GM23248 (cell line): Measurements from ENCODE around the gene ATP6V0D1. TPM values are rescaled to one million over a fixed set of nuclear protein-coding genes. Genes with fewer than 3 reads are reported as not detected.

Experiments
- DNase-seq: peaks from one replicate; pipeline ENCODE4 v3.0.0-alpha.2; 2015
- H2AFZ ChIP-seq: fragments of 200-600 bp; sonication (generic); 2 replicates; pipeline ENCODE4 v1.6.1; 2016; ENCODE audit warnings: antibody characterized with exemption
- H3F3A ChIP-seq: fragments of 200-600 bp; sonication (generic); 2 replicates; pipeline ENCODE4 v1.6.1; 2016; ENCODE audit warnings: mild to moderate bottlenecking, antibody characterized with exemption, mixed run types; ENCODE audit not compliant: insufficient read depth
- H3K27ac ChIP-seq: fragments of 200-600 bp; sonication (generic); 2 replicates; pipeline ENCODE4 v1.5.1; 2016; ENCODE audit warnings: mild to moderate bottlenecking
- H3K27me3 ChIP-seq: fragments of 200-600 bp; sonication (generic); replicated peaks from 2 replicates; pipeline ENCODE4 v1.6.1; 2016; ENCODE audit warnings: mild to moderate bottlenecking; ENCODE audit not compliant: insufficient read depth
- H3K36me3 ChIP-seq: fragments of 200-600 bp; sonication (generic); 2 replicates; pipeline ENCODE4 v1.6.1; 2016; ENCODE audit warnings: low read depth, mild to moderate bottlenecking
- H3K4me1 ChIP-seq: fragments of 200-600 bp; sonication (generic); 2 replicates; pipeline ENCODE4 v1.6.1; 2016; ENCODE audit warnings: mild to moderate bottlenecking; ENCODE audit not compliant: insufficient read depth
- H3K4me2 ChIP-seq: fragments of 200-600 bp; sonication (generic); one replicate; pipeline ENCODE4 v1.6.1; 2016; ENCODE audit warnings: mild to moderate bottlenecking; ENCODE audit not compliant: unreplicated experiment
- H3K4me3 ChIP-seq: fragments of 200-600 bp; sonication (generic); 2 replicates; pipeline ENCODE4 v1.5.1; 2016; ENCODE audit warnings: mild to moderate bottlenecking
- H3K79me2 ChIP-seq: fragments of 200-600 bp; sonication (generic); 2 replicates; pipeline ENCODE4 v1.6.1; 2016; ENCODE audit warnings: mild to moderate bottlenecking; ENCODE audit not compliant: insufficient read depth
- H3K9ac ChIP-seq: fragments of 200-600 bp; sonication (generic); 2 replicates; pipeline ENCODE4 v1.6.1; 2016; ENCODE audit warnings: mild to moderate bottlenecking
- H3K9me2 ChIP-seq: fragments of 200-600 bp; sonication (generic); 2 replicates; pipeline ENCODE4 v1.6.1; 2016; ENCODE audit warnings: mixed run types, mild to moderate bottlenecking, moderate library complexity; ENCODE audit not compliant: insufficient read depth
- H3K9me3 ChIP-seq: fragments of 200-600 bp; sonication (generic); one replicate; pipeline ENCODE4 v1.6.1; 2017; ENCODE audit warnings: low read depth
- H4K20me1 ChIP-seq: fragments of 200-600 bp; sonication (generic); 2 replicates; pipeline ENCODE4 v1.6.0; 2016; ENCODE audit not compliant: insufficient read depth
- EZH2 ChIP-seq: fragments of 200-600 bp; sonication (generic); IDR thresholded peaks from 2 replicates; pipeline ENCODE4 v1.6.1; 2018; ENCODE audit warnings: antibody characterized with exemption, mild to moderate bottlenecking; ENCODE audit not compliant: insufficient read depth, poor library complexity, severe bottlenecking
- EZH2phosphoT487 ChIP-seq: fragments of 200-600 bp; sonication (generic); IDR thresholded peaks from 2 replicates; pipeline ENCODE4 v1.6.1; 2018; ENCODE audit warnings: antibody characterized with exemption, moderate library complexity, mild to moderate bottlenecking, low read depth; ENCODE audit not compliant: insufficient read depth
- WGBS, 2 experiments: methylation state at CpG; one replicate each; pipeline ENCODE4 v1.1.6; 2015 to 2017; ENCODE audit warnings: low lambda C conversion rate in 2 of 2, low coverage in 1 of 2; ENCODE audit errors: missing lambda C conversion rate in 2 of 2; 5-methylcytosine and 5-hydroxymethylcytosine counted together
- in situ Hi-C: fragments of 300-500 bp; cut with MboI; formaldehyde crosslinking; loops from 2 replicates; pipeline ENCODE4 v1.15.0; 2020
- polyA plus RNA-seq: library from polyadenylated mRNA; unstranded; fragments of >200 nt; fragmentation: Nextera tagmentation; extraction: Ambion mirVana; gene quantifications from 2 replicates; pipeline ENCODE4 v1.2.1, GENCODE V29; 2016
- total RNA-seq: library from RNA; depleted of rRNA; stranded (reverse); fragments of >200 nt; shearing (Covaris generic); gene quantifications from 2 replicates; pipeline ENCODE4 v1.2.3, GENCODE V29; 2014

Gene ATP6V0D1
- total and polyA plus RNA-seq, 2 experiments from 2014 or later: 135 to 166 TPM

DNA sequence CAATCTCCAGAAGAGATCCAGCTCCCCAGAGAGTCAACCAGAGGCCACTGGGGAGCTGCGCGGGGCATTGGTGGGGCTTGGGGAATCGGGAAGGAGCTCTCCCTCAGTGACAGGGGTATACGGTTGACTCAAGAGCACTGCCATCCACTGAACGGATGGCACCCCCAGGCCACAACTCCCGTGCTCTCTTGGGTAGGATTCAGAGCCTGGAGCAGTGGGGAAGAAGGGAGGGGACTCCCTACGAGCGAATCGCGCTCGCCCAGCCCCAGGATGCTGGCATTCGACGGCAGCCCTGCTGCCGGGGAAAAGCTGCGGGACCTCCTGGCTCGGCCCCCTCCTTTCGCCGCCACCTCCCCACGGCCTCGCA lies 87.2 kb downstream of the ATP6V0D1 start:
- peak overlapping the region; percentile 69 for H3K9ac ChIP-seq
- H3K27me3 ChIP-seq: no peaks in the 10 kb centered on the region
- DNase-seq: no peak
- H2AFZ ChIP-seq: peak overlapping the region; percentile 64
- 11 to 17% methylated on average over 18 of the region's 20 CpGs for WGBS, 2 experiments
- no peak for TF ChIP-seq EZH2phosphoT487
- TF ChIP-seq EZH2: no peak
- H3K4me3 ChIP-seq: peak overlapping the region; percentile 54
- H3K4me1 ChIP-seq: peaks cover 6% of the 10 kb centered on the region; the same call in 1 of the 2 replicates
- H3K79me2 ChIP-seq: no peaks in the 10 kb centered on the region
- no peaks in the 10 kb centered on the region for H3F3A ChIP-seq
- peak overlapping the region; percentile 61 for H3K4me2 ChIP-seq
- H3K36me3 ChIP-seq: no peaks in the 10 kb centered on the region
- H4K20me1 ChIP-seq: no peaks in the 10 kb centered on the region
- H3K9me2 ChIP-seq: no peaks in the 10 kb centered on the region
- no peaks in the 10 kb centered on the region for H3K9me3 ChIP-seq
- in situ Hi-C loops: no loop called here
- H3K27ac ChIP-seq: no peak overlapping the region

DNA sequence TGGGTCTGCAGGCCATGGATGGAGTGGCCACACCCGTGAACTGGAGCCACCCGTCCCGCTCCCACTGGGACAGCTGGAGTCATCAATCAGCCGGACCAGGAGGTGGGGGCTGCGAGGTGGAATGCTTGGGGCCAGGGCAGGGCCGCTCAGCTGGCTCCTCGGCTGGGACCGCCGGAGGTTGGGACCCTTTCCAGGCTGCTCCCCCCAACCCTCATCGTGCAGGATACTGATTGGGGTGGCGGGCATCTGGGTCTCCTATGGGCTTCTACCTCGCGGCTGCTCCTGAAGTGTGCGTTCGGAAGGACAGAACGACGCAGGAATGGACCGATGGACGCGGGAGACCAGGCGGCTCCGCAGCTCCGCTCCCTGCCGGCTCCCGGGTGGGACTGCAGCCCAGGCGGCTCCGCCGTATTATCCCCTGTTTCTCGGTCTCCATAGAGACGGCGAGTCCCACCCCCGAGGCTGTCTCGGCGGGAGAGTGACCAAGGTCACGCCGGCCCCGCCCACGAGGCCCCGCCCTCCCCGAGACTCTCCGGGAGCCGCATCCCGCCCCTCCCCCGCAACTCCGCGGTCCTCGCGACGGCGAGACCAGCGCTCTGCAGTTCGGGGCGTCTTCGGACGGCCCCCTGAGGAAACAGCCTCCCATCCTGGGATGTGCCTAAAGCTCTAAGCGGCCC lies 87.7 kb downstream of the ATP6V0D1 start, which contains the start of gene TPPP3:
TPPP3 (minus strand) TSS at position 388 of the 677 bp plus-strand sequence. CDS start 2,387 bp downstream, outside the sequence.
- Histone ChIP-seq H2AFZ (peak within 1 kb of the TSS; percentile 64), H4K20me1 (no peaks in the 10 kb centered on the region), H3K79me2 (no peaks in the 10 kb centered on the region), H3K9me3 (no peaks in the 10 kb centered on the region), H3F3A (no peaks in the 10 kb centered on the region), H3K4me3 (peak within 1 kb of the TSS; percentile 54), H3K27me3 (no peaks in the 10 kb centered on the region), H3K4me1 (peaks cover 6% of the 10 kb centered on the region; the same call in 1 of the 2 replicates), H3K9me2 (no peaks in the 10 kb centered on the region), H3K9ac (peak within 1 kb of the TSS; percentile 69), H3K27ac (no peak within 1 kb of the TSS), H3K36me3 (no peaks in the 10 kb centered on the region), H3K4me2 (peak within 1 kb of the TSS; percentile 61)
- DNase-seq: peak; percentile 91
- 3 to 6% methylated on average over 39 to 48 of the region's 56 CpGs for WGBS, 2 experiments
- in situ Hi-C loops: no loop called here
- TF ChIP-seq EZH2phosphoT487 (no peak), EZH2 (no peak)

DNA sequence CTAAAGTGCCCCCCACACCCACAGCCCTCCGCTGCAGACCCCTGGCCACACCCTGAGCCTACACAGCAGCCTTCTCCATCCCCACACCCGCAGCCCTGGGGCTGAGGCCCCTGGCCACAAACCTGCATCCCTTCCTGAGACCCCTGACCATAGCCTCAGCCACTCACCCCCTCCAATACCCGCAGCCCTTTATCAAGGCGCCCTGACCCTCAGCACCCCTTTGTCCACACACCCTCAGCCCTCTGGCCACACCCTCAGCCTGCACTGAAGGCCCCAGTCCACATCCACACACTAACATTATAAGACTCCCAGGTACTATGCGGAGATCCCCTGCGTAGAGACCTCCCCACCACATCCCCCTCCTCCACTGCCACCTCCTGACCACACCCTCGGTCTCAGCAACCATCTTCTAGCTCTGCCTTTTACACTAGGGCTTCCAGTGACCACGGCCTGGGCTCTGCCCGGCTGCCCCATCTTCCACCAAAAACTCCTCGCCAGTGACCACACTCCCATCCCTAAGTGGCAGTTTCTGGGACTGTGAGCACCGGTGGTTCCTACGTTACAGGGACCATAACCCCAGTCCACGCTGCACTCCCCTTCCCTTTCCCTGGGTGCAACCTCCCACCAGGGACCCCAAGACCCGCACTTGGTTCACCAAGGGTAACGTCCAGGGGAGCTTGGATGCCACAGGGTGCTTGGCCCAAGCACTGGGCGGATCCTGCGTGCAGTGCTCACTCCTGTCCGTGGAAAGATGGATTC lies 88.5 kb downstream of the ATP6V0D1 start:
- H3K27ac ChIP-seq: no peak overlapping the region
- TF ChIP-seq EZH2phosphoT487 (no peak), EZH2 (no peak)
- DNase-seq: no peak

DNA sequence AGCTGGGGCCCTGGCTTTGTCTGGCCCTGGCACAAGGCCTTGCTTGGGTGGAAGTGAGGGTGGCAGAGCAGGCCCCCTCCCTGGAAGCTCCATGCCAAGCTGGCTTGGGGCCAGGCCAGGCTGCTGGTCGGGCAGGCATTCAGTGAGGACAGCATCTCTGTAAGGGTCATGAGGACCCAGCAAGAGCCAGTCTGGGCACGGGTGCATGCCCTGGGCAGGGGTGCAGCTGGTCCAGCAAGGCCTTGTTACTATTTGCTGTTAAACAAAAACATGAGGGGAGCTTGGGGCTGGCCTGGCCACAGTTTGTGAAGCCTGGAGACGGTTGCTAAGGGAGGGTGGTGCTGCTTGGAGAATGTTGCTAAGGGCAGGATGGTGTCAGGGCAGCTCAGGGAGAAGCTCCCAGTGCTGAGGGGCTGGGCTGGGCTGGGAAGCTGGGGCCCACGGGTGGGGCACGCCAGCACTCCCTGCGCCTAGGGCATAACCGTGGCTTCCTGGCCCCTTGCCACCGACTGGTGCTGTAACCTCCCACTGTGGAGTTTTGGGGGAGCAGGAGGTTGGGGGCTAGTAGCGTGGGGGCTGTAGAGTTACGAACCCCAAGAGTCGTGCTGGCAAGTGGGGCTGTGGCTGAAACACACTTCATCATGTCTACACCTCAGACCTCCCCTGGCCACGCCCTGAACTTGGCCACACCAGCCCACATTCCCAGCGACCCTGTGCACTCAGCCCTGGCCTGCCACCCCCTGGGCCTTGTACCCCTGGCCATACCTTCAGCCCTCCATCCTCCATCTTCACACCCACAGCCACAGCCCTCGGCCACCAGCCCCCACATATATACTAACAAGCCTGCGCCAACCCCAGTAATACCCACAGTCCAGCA lies 89.3 kb downstream of the ATP6V0D1 start:
- Histone ChIP-seq H3K4me1 (peaks cover 3% of the 10 kb centered on the region; the same call in 1 of the 2 replicates), H3K27ac (no peak overlapping the region), H3K79me2 (no peaks in the 10 kb centered on the region), H3K9me3 (no peaks in the 10 kb centered on the region), H3F3A (no peaks in the 10 kb centered on the region), H2AFZ (no peak overlapping the region), H3K9me2 (no peaks in the 10 kb centered on the region), H4K20me1 (no peaks in the 10 kb centered on the region), H3K4me2 (no peak overlapping the region), H3K4me3 (no peak overlapping the region), H3K27me3 (no peaks in the 10 kb centered on the region), H3K36me3 (no peaks in the 10 kb centered on the region), H3K9ac (no peak overlapping the region)
- peak; percentile 49 for DNase-seq
- 28 to 50% methylated on average over 11 to 15 of the region's 15 CpGs for WGBS, 2 experiments
- no peak for TF ChIP-seq EZH2phosphoT487
- TF ChIP-seq EZH2: no peak
- in situ Hi-C loops: no loop called here

More for the DNA sequence above, 88.5 kb downstream of the ATP6V0D1 start:
- in situ Hi-C loops: no loop called here
- H3K4me1 ChIP-seq: peaks cover 6% of the 10 kb centered on the region; the same call in 1 of the 2 replicates
- H2AFZ ChIP-seq: peak overlapping the region; percentile 64
- peak overlapping the region; percentile 69 for H3K9ac ChIP-seq
- H3K4me2 ChIP-seq: peak overlapping the region; percentile 61
- no peaks in the 10 kb centered on the region for H3K9me2 ChIP-seq
- H3K4me3 ChIP-seq: peak overlapping the region; percentile 54; the same call in 1 of the 2 replicates
- H3K27me3 ChIP-seq: no peaks in the 10 kb centered on the region
- H3K79me2 ChIP-seq: no peaks in the 10 kb centered on the region
- H3F3A ChIP-seq: no peaks in the 10 kb centered on the region
- no peaks in the 10 kb centered on the region for H4K20me1 ChIP-seq
- H3K36me3 ChIP-seq: no peaks in the 10 kb centered on the region
- no peaks in the 10 kb centered on the region for H3K9me3 ChIP-seq
- 62 to 68% methylated on average over 18 of the region's 18 CpGs for WGBS, 2 experiments
